ENCODE measurements around the gene MBL2.

MBL2 gene

GRCh38 chr10:52755297-52756062 is 17.1 kb downstream of the MBL2 start:
- H3K4me3 ChIP-seq: no peak overlapping the region
- H3K36me3 ChIP-seq: no peaks in the 10 kb centered on the region
- no peak for DNase-seq
- no peak overlapping the region for H3K27ac ChIP-seq
- intact Hi-C loops (cut with DNase I; ENCODE audit: low total_unique reads): no loop called here
- H3K27me3 ChIP-seq: no peaks in the 10 kb centered on the region
- H3K9me3 ChIP-seq: no peaks in the 10 kb centered on the region
- H3K4me1 ChIP-seq: no peaks in the 10 kb centered on the region
- TF ChIP-seq CTCF (IDR thresholded peaks at IDR 0.05): no peak

- no peak overlapping the region for H3K27ac ChIP-seq
- intact Hi-C loops (cut with DNase I; ENCODE audit: low total_unique reads): no loop called here
- DNase-seq: no peak
- H3K36me3 ChIP-seq: no peaks in the 10 kb centered on the region
- H3K4me1 ChIP-seq: no peaks in the 10 kb centered on the region
- H3K27me3 ChIP-seq: no peaks in the 10 kb centered on the region
- TF ChIP-seq CTCF (IDR thresholded peaks at IDR 0.05): no peak
- H3K9me3 ChIP-seq: no peaks in the 10 kb centered on the region
- no peak overlapping the region for H3K4me3 ChIP-seq
Measured at GRCh38 chr10:52752801-52753445, 19.7 kb downstream of the MBL2 start.

- TF ChIP-seq CTCF (IDR thresholded peaks at IDR 0.05): no peak
- no peaks in the 10 kb centered on the region for H3K9me3 ChIP-seq
- no peaks in the 10 kb centered on the region for H3K4me1 ChIP-seq
- intact Hi-C loops (cut with DNase I; ENCODE audit: low total_unique reads): no loop called here
- H3K27me3 ChIP-seq: no peaks in the 10 kb centered on the region
- no peak overlapping the region for H3K4me3 ChIP-seq
- DNase-seq: no peak
- no peak overlapping the region for H3K27ac ChIP-seq
- no peaks in the 10 kb centered on the region for H3K36me3 ChIP-seq
Measured at GRCh38 chr10:52752261-52752660, 20.3 kb downstream of the MBL2 start.

GRCh38 chr10:52751337-52751736 is 21.2 kb downstream of the MBL2 start:
- no peak for TF ChIP-seq CTCF (IDR thresholded peaks at IDR 0.05)
- no peaks in the 10 kb centered on the region for H3K36me3 ChIP-seq
- H3K4me1 ChIP-seq: no peaks in the 10 kb centered on the region
- no peaks in the 10 kb centered on the region for H3K27me3 ChIP-seq
- DNase-seq: no peak
- H3K9me3 ChIP-seq: no peaks in the 10 kb centered on the region
- intact Hi-C loops (cut with DNase I; ENCODE audit: low total_unique reads): no loop called here
- no peak overlapping the region for H3K27ac ChIP-seq
- no peak overlapping the region for H3K4me3 ChIP-seq

GRCh38 chr10:52750629-52751028 is 22.0 kb downstream of the MBL2 start:
- no peak for DNase-seq
- no peak overlapping the region for H3K4me3 ChIP-seq
- TF ChIP-seq CTCF (IDR thresholded peaks at IDR 0.05): no peak
- no peaks in the 10 kb centered on the region for H3K27me3 ChIP-seq
- no peaks in the 10 kb centered on the region for H3K9me3 ChIP-seq
- H3K36me3 ChIP-seq: no peaks in the 10 kb centered on the region
- intact Hi-C loops (cut with DNase I; ENCODE audit: low total_unique reads): no loop called here
- no peak overlapping the region for H3K27ac ChIP-seq
- H3K4me1 ChIP-seq: no peaks in the 10 kb centered on the region

Data from tibial artery (tissue), 4 donors.